ENCODE results near the gene SHOC1. TPM values are rescaled to one million over a fixed set of nuclear protein-coding genes. Genes with fewer than 3 reads are reported as not detected.

Gene SHOC1
- total RNA-seq, 2 donors from 2014 or later, result not detected

DNA sequence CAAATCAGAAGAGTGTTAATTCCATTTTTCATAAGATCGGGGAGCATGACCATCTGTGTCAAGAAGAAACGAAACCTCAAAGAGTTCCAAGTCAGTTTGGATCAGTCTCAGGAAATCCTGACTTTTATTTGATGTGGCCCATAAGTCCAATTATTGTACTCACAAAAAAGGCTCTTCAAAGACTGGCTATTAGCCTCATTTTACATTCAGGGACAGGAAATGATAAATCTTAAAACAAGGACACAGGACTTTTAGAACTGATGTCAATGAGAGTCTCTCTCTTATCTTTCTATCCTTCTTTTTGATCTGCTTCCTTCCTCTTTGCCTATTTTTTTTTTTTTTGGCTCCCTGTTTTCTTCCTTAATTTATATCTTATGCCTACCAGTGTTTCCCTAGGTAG is 43.7 kb upstream of the SHOC1 start:
- TF ChIP-seq, protein P1, sequence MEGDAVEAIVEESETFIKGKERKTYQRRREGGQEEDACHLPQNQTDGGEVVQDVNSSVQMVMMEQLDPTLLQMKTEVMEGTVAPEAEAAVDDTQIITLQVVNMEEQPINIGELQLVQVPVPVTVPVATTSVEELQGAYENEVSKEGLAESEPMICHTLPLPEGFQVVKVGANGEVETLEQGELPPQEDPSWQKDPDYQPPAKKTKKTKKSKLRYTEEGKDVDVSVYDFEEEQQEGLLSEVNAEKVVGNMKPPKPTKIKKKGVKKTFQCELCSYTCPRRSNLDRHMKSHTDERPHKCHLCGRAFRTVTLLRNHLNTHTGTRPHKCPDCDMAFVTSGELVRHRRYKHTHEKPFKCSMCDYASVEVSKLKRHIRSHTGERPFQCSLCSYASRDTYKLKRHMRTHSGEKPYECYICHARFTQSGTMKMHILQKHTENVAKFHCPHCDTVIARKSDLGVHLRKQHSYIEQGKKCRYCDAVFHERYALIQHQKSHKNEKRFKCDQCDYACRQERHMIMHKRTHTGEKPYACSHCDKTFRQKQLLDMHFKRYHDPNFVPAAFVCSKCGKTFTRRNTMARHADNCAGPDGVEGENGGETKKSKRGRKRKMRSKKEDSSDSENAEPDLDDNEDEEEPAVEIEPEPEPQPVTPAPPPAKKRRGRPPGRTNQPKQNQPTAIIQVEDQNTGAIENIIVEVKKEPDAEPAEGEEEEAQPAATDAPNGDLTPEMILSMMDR (IDR thresholded peaks at IDR 0.05), result no peak
- H3K36me3 ChIP-seq, result no peaks in the 10 kb centered on the region
- H3K4me1 ChIP-seq, result peaks cover 0 to 6% of the 10 kb centered on the region in 2 donors

DNA sequence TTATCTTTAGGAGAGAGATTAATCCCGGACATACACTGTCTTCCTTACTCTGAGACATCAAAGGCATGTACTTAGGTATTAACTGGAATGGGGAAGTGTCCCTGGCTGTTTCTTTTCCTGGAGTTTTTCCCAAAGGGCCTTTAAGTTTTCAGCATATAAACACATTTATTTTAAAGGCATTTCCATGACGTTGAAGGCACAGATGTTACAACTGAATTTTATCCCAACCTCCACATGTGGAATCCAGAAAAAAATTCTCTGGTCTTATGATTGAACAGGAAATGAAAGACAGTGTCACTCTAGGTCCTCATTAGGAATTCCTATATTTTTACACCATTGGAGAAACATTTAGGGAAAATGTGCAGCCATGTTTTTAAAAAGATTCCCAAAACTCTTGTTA is 41.6 kb upstream of the SHOC1 start:
- no peak overlapping the region for H3K4me3 ChIP-seq
- H3K9me3 ChIP-seq, result no peaks in the 10 kb centered on the region
- no peak overlapping the region for H3K27ac ChIP-seq
- peaks cover 0 to 6% of the 10 kb centered on the region in 2 donors for H3K4me1 ChIP-seq
- no peaks in the 10 kb centered on the region for H3K36me3 ChIP-seq
- H3K27me3 ChIP-seq, result no peaks in the 10 kb centered on the region
- TF ChIP-seq, protein P1 (IDR thresholded peaks at IDR 0.05), result no peak
- no peak for DNase-seq (ENCODE audit: low spot score)

More for the DNA sequence above, 43.7 kb upstream of the SHOC1 start:
- H3K4me3 ChIP-seq, result no peak overlapping the region
- DNase-seq (ENCODE audit: low spot score), result no peak
- H3K27me3 ChIP-seq, result no peaks in the 10 kb centered on the region
- H3K9me3 ChIP-seq, result no peaks in the 10 kb centered on the region
- H3K27ac ChIP-seq, result no peak overlapping the region

DNA sequence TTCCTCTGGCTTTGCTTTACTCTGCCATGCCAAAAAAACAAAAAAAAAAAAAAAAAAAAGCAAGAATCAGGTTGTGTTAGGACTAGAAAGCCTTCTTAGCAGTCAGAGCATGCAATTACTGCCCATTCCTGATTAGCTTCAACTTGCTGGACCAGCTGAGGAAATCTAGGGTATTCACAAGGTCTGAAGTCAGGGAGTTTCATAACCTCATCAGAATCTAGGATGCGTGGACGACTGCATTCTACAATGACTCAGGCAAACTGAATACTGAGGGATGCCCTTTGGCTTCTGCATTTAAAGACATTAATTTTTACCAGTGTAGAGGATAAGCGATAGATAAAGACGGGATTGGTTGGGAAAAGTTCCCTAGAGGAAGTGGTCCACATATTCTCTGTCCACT is 39.2 kb upstream of the SHOC1 start:
- Histone ChIP-seq H3K27me3 (no peaks in the 10 kb centered on the region), H3K36me3 (no peaks in the 10 kb centered on the region), H3K27ac (no peak overlapping the region), H3K4me1 (no peaks in the 10 kb centered on the region), H3K4me3 (no peak overlapping the region), H3K9me3 (no peaks in the 10 kb centered on the region)
- no peak for DNase-seq (ENCODE audit: low spot score)
- TF ChIP-seq, protein P1 (IDR thresholded peaks at IDR 0.05), result no peak

DNA sequence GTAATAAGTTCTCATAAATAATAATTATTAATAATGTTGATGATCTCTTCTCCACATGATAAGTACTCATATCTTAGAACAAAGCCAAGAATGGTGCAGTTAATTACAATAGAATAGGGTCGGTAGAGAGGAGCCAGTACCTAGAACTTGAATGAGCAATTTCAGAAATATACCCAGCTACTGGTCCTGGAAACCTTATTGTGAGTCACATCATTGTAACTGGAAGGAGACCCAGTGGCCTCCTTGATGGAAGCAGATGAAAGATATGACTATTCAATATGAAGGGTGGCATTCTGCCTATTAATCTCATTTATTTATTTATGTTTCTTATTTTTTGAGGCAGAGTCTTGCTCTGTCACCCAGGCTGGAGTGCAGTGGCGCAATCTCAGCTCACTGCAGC is 37.7 kb upstream of the SHOC1 start:
- no peak overlapping the region for H3K4me3 ChIP-seq
- no peaks in the 10 kb centered on the region for H3K9me3 ChIP-seq
- no peaks in the 10 kb centered on the region for H3K27me3 ChIP-seq
- no peaks in the 10 kb centered on the region for H3K36me3 ChIP-seq
- no peak for DNase-seq (ENCODE audit: low spot score)
- TF ChIP-seq, protein P1 (IDR thresholded peaks at IDR 0.05), result no peak
- no peak overlapping the region for H3K27ac ChIP-seq
- H3K4me1 ChIP-seq, result no peaks in the 10 kb centered on the region

DNA sequence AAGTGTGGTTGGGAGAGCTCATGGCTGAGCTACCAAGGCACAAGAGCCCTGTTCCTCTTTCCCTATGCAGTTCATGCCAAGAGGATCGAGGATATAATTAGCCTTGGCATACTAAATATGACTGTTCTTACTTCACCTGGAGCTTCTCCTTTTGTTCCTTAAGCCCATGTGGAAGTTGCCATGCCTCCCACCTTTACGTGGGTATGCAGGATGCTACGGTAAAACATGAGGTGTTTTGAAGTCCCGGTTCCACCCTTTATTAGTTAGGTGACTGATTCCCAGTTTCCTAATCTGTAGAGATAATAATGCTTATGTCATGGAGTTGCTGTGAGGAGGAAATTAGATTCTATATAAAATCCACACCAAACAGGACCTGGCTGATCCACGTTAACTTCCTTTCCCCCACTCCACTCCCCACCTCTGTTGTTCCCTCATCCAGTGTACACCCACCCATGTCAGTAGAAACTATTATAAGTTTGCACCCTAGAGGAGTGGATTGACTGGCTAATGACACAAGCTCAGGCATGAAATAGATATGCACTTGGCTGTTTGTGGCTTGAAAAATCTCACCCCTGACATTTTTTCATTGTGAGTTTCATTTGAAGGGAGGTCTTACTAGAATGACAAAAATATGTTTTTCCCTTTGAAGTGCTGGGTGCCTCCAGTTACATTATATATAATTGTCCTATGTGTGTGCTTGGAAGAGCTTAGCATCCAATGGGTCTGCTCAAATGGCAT is 36.8 kb upstream of the SHOC1 start:
- TF ChIP-seq, protein P1 (IDR thresholded peaks at IDR 0.05), result no peak
- no peak for DNase-seq (ENCODE audit: low spot score)

DNA sequence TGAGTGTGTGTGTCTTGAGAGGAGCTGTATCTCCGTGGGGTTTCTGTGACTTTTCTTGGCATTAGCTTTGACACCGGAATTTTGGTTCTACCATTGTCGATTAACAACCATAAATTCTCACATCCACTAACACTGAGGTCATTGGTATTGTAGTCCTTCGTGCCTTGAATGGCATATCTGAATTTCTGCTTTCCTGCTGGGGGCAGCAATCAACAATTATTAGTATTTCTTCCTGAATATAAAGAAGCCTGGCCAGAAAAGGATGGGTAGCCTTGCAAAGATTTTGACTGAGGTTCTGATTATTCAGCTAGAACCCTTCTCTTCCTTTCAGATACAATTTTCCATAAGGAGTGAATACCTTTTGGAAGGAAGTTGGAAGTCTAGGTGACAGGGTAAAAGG is 33.5 kb upstream of the SHOC1 start:
- TF ChIP-seq, protein P1 (IDR thresholded peaks at IDR 0.05), result peak in 1 of 2 donors; percentile 20
- H3K9me3 ChIP-seq, result no peaks in the 10 kb centered on the region
- no peaks in the 10 kb centered on the region for H3K27me3 ChIP-seq
- no peak overlapping the region for H3K4me3 ChIP-seq
- H3K4me1 ChIP-seq, result no peaks in the 10 kb centered on the region
- DNase-seq (ENCODE audit: low spot score), result no peak
- no peak overlapping the region for H3K27ac ChIP-seq
- H3K36me3 ChIP-seq, result no peaks in the 10 kb centered on the region

More for the DNA sequence above, 36.8 kb upstream of the SHOC1 start:
- no peaks in the 10 kb centered on the region for H3K36me3 ChIP-seq
- H3K27me3 ChIP-seq, result no peaks in the 10 kb centered on the region
- H3K27ac ChIP-seq, result no peak overlapping the region
- no peaks in the 10 kb centered on the region for H3K4me1 ChIP-seq
- H3K4me3 ChIP-seq, result no peak overlapping the region
- H3K9me3 ChIP-seq, result no peaks in the 10 kb centered on the region

Measured in right atrium auricular region (tissue), 2 donors.